ENCODE results near the gene LIMCH1. TPM values are rescaled to one million over a fixed set of nuclear protein-coding genes. Genes with fewer than 3 reads are reported as not detected.

The LIMCH1 gene
- total and polyA plus RNA-seq, 2 of the 8 experiments (the other 6 are each of a cell fraction or from before 2014, with no cell fraction given), result 2.7 to 3.0 TPM

DNA sequence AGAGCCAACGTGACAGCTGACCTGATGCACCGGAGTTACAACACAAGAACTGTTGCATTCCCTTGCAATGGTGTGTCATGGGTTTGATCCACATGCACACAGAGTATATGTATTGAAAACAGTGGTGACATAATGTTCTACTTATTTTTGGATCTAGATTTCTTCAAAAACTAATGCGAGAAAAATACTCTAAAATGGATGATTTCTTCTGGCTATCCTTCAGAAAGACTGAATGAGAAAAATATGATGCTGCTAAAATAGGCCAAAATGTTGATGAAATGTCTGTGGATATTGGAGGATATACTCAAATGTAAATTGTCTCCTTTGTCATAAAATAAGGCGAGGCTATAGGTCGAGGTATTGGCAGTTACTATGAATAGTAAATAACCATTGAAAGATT is 30.4 kb downstream of the LIMCH1 start:
- H3K79me1 ChIP-seq (ENCODE audit: low read depth, low read length), result no peaks in the 10 kb centered on the region
- no peak overlapping the region for H2BK15ac ChIP-seq (ENCODE audit: low read length)
- no peak overlapping the region for H2AFZ ChIP-seq (ENCODE audit: low read length)
- no peak overlapping the region for H3K4me2 ChIP-seq (ENCODE audit: insufficient read depth in 1 of 2, low read depth in 2 of 2, low read length in 2 of 2)
- no peak overlapping the region for H3K14ac ChIP-seq (ENCODE audit: insufficient read length)
- H3K18ac ChIP-seq (ENCODE audit: extremely low read depth, low read length), result no peak overlapping the region
- 84% methylated on average over 5 of the region's 5 CpGs; no CpG with 5 or more reads in 1 of the 2 experiments for WGBS, 2 experiments (ENCODE audit: extremely low coverage in 1 of 2, insufficient coverage in 1 of 2, insufficient read length in 1 of 2, insufficient replicate concordance in 2 of 2, low coverage in 1 of 2, low lambda C conversion rate in 2 of 2, missing lambda C conversion rate in 1 of 2)
- H4K20me1 ChIP-seq (replicated peaks in 1 of 2; ENCODE audit: control insufficient read depth in 1 of 2, insufficient read depth in 2 of 2, low read length in 2 of 2), result no peaks in the 10 kb centered on the region
- no peak for FAIRE-seq
- H3K79me2 ChIP-seq (ENCODE audit: control insufficient read depth in 1 of 2, insufficient read depth in 2 of 2, low read length in 2 of 2), result no peaks in the 10 kb centered on the region
- no peaks in the 10 kb centered on the region for H3K4me1 ChIP-seq (replicated peaks in 1 of 4; ENCODE audit: control insufficient read depth in 3 of 4, insufficient read depth in 4 of 4, low read length in 3 of 4)
- CTCF ChIA-PET (ENCODE audit: partially characterized antibody), result interaction anchor here (0.8 to 1.2 kb wide), 3 partner anchors 16 to 24 kb away, joined by 3 to 4 read pairs (median 3); no protein-coding TSS in a partner anchor
- no peak overlapping the region for H2BK12ac ChIP-seq (ENCODE audit: low read depth, low read length)
- H4K5ac ChIP-seq (ENCODE audit: insufficient read length, low read depth, low read length), result no peak overlapping the region
- DNase-seq (ENCODE audit: low read depth in 1 of 2, low spot score in 2 of 2), result no peak
- no peak overlapping the region for H3K56ac ChIP-seq (replicated peaks; ENCODE audit: insufficient read length, low read depth, low read length)
- no peaks in the 10 kb centered on the region for H3K23me2 ChIP-seq (ENCODE audit: low read depth, low read length)
- H2BK5ac ChIP-seq (ENCODE audit: low read depth, low read length), result no peak overlapping the region
- H3K9me3 ChIP-seq (ENCODE audit: insufficient read depth in 2 of 2, low read depth in 1 of 2, low read length in 1 of 2), result no peaks in the 10 kb centered on the region
- H3K4ac ChIP-seq (replicated peaks; ENCODE audit: insufficient read length, low read depth, low read length), result no peak overlapping the region
- no peak overlapping the region for H2BK120ac ChIP-seq (replicated peaks; ENCODE audit: low read depth, low read length)
- H3K23ac ChIP-seq (ENCODE audit: insufficient read length), result no peak overlapping the region
- no peak for TF ChIP-seq CBX5 (IDR thresholded peaks at IDR 0.05; ENCODE audit: low read depth, low read length)
- POLR2A ChIA-PET (ENCODE audit: partially characterized antibody), result no interaction called here
- H2AK5ac ChIP-seq (ENCODE audit: low read depth, low read length), result no peak overlapping the region
- no peak overlapping the region for H2BK20ac ChIP-seq (ENCODE audit: low read length)
- H4K91ac ChIP-seq (replicated peaks; ENCODE audit: insufficient read length, low read length), result no peak overlapping the region
- no peak overlapping the region for H3K27ac ChIP-seq (ENCODE audit: low read depth, low read length)
- no peak overlapping the region for H3K9ac ChIP-seq (replicated peaks in 1 of 4; ENCODE audit: extremely low read depth in 1 of 4, low read depth in 3 of 4, low read length in 3 of 4)
- H4K8ac ChIP-seq (ENCODE audit: extremely low read depth, insufficient read depth, low read length), result no peak overlapping the region
- no peak overlapping the region for H3K4me3 ChIP-seq (ENCODE audit: extremely low read depth in 1 of 4, insufficient read depth in 2 of 4, low read depth in 3 of 4, low read length in 4 of 4)
- no peaks in the 10 kb centered on the region for H3K36me3 ChIP-seq (ENCODE audit: control insufficient read depth in 2 of 4, insufficient read depth in 4 of 4, low read length in 3 of 4)
- H3K27me3 ChIP-seq (replicated peaks in 1 of 4; ENCODE audit: control insufficient read depth in 3 of 4, extremely low read depth in 1 of 4, insufficient read depth in 3 of 4, low read length in 3 of 4), result peaks cover 0 to 1% (median 0%) of the 10 kb centered on the region in 4 experiments; a peak in 2 of 7 replicates
